SK-N-SH (cell line): ENCODE results near the gene ZBTB46.
A peak's percentile ranks its signal among the peaks of the same experiment; 100 is the strongest.

Source experiments
- CTCF ChIP-seq: fragments of 200-600 bp; sonication (generic); IDR thresholded peaks from 2 replicates; pipeline ENCODE4 v1.6.1; 2017; ENCODE audit warnings: antibody characterized with exemption, mild to moderate bottlenecking, moderate library complexity
- EP300 ChIP-seq, 2 experiments: IDR thresholded peaks; 2 replicates each; pipeline versions ENCODE4 v1.4.0 to v1.6.1; 2012; ENCODE audit warnings: borderline replicate concordance in 1 of 2, low read depth in 1 of 2, low read length in 1 of 2
- EZH2phosphoT487 ChIP-seq: fragments of 200-600 bp; sonication (generic); IDR thresholded peaks from 2 replicates; pipeline ENCODE4 v1.6.1; 2017; ENCODE audit warnings: low read depth, mixed run types, mild to moderate bottlenecking, antibody characterized with exemption, moderate library complexity, borderline replicate concordance
- GATA2 ChIP-seq: sonication (generic); formaldehyde crosslinking; IDR thresholded peaks from 2 replicates; pipeline ENCODE4 v1.5.0; 2020; ENCODE audit warnings: mild to moderate bottlenecking, missing genetic modification reagents
- MXI1 ChIP-seq: IDR thresholded peaks from 2 replicates; pipeline ENCODE4 v1.6.1; 2012; ENCODE audit warnings: mild to moderate bottlenecking, low read depth, low read length, improper control_type of control experiment
- NRF1 ChIP-seq: IDR thresholded peaks from 2 replicates; pipeline ENCODE4 v1.6.1; 2012; ENCODE audit warnings: low read depth, mild to moderate bottlenecking, low read length
- POLR2AphosphoS5 ChIP-seq: IDR thresholded peaks from 2 replicates; pipeline ENCODE4 v1.6.1; 2012; ENCODE audit warnings: low read depth, low read length
- RCOR1 ChIP-seq: fragments of 150-350 bp; IDR thresholded peaks from 2 replicates; pipeline ENCODE4 v1.6.1; 2017; ENCODE audit warnings: antibody characterized with exemption, low read length
- RFX5 ChIP-seq: IDR thresholded peaks from 2 replicates; pipeline ENCODE4 v1.6.1; 2012; ENCODE audit warnings: mild to moderate bottlenecking, improper control_type of control experiment, low read length
- SIN3A ChIP-seq: IDR thresholded peaks from 2 replicates; pipeline ENCODE4 v1.6.1; 2012; ENCODE audit warnings: low read depth, mild to moderate bottlenecking, low read length, moderate library complexity, borderline replicate concordance
- TAF1 ChIP-seq: IDR thresholded peaks from 2 replicates; pipeline ENCODE4 v1.6.1; 2012; ENCODE audit warnings: low read depth, mild to moderate bottlenecking, low read length, moderate library complexity, borderline replicate concordance
- TEAD4 ChIP-seq: IDR thresholded peaks from 2 replicates; pipeline ENCODE4 v1.4.0; 2012; ENCODE audit warnings: mild to moderate bottlenecking, borderline replicate concordance; ENCODE audit not compliant: insufficient read depth
- TF ChIP-seq, protein P1 (sequence below): fragments of 150-350 bp; IDR thresholded peaks from 2 replicates; pipeline ENCODE4 v1.6.1; 2016; ENCODE audit warnings: mild to moderate bottlenecking, low read depth, low read length

GRCh38 chr20:63706852-63707557 lies 124.1 kb downstream of the ZBTB46 start:
- TF ChIP-seq CTCF (peak; percentile 24; the same call in 1 of the 2 replicates), TEAD4 (no peak), MXI1 (no peak), GATA2 (CRISPR knock-in tag) (no peak), TAF1 (no peak), POLR2AphosphoS5 (no peak), EP300 (IDR thresholded peaks at IDR 0.05; ENCODE audit: borderline replicate concordance in 1 of 2, low read depth in 1 of 2, low read length in 1 of 2) (no peak), NRF1 (no peak), EZH2phosphoT487 (no peak), RFX5 (no peak), SIN3A (no peak), RCOR1 (no peak)
- TF ChIP-seq, protein P1, sequence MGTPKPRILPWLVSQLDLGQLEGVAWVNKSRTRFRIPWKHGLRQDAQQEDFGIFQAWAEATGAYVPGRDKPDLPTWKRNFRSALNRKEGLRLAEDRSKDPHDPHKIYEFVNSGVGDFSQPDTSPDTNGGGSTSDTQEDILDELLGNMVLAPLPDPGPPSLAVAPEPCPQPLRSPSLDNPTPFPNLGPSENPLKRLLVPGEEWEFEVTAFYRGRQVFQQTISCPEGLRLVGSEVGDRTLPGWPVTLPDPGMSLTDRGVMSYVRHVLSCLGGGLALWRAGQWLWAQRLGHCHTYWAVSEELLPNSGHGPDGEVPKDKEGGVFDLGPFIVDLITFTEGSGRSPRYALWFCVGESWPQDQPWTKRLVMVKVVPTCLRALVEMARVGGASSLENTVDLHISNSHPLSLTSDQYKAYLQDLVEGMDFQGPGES = no peak
